ENCODE data around the gene STMN1.

DNA sequence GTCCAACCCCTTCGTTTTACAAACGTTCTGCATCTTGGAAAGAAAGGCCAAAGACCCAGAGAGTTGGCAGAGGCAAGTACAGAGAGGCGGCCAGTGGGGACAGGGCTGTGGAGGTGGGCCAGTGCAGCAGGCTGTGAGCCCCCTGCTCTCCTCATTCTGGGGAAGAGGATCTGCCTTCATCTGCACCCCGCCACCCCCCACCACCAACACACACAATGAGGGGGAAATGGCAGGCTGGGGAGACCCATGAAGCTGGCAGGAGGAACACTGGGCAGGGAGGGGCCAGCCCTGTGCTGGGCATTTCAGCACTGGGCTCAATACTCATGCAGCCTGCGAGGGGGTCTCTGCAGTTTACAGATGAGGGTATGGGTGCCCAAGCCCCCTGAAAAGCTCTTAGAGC, 14.6 kb downstream of the STMN1 start:
- TF ChIP-seq, protein P1, sequence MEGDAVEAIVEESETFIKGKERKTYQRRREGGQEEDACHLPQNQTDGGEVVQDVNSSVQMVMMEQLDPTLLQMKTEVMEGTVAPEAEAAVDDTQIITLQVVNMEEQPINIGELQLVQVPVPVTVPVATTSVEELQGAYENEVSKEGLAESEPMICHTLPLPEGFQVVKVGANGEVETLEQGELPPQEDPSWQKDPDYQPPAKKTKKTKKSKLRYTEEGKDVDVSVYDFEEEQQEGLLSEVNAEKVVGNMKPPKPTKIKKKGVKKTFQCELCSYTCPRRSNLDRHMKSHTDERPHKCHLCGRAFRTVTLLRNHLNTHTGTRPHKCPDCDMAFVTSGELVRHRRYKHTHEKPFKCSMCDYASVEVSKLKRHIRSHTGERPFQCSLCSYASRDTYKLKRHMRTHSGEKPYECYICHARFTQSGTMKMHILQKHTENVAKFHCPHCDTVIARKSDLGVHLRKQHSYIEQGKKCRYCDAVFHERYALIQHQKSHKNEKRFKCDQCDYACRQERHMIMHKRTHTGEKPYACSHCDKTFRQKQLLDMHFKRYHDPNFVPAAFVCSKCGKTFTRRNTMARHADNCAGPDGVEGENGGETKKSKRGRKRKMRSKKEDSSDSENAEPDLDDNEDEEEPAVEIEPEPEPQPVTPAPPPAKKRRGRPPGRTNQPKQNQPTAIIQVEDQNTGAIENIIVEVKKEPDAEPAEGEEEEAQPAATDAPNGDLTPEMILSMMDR (conservative IDR thresholded peaks at IDR 0.05; ENCODE audit: low read depth, low read length): no peak
- TF ChIP-seq EZH2phosphoT487 (IDR thresholded peaks at IDR 0.05; ENCODE audit: borderline replicate concordance, low read length): no peak

Measured in PC-3 (cell line).